Motor neuron (in vitro differentiated cells): ENCODE data around the gene IKZF3. TPM values are rescaled to one million over a fixed set of nuclear protein-coding genes. Genes with fewer than 3 reads are reported as not detected.
"Not testable (repeated sequence)": the region's sequence is repeated elsewhere in the genome, so short reads cannot be mapped to it uniquely, and the experiment has no call there.

Experiments
- ATAC-seq, 8 experiments: fragments of 200-7000 bp; cut with Tn5 transposase; replicated peaks in 6 of 8; 2 replicates each; pipeline ENCODE4 v1.8.0; 2021; ENCODE audit warnings: mild to moderate bottlenecking in 8 of 8, moderate library complexity in 8 of 8
- H3K27ac ChIP-seq, 2 donors: fragments of 250-450 bp; sonication (Bioruptor Pico); 2 replicates each; pipeline ENCODE4 v1.9.0; 2021; ENCODE audit warnings: antibody characterized with exemption in 2 of 2, mild to moderate bottlenecking in 2 of 2, moderate library complexity in 1 of 2
- H3K4me1 ChIP-seq, 2 donors: fragments of 250-450 bp; sonication (Bioruptor Pico); replicated peaks in 1 of 2; 2 replicates each; pipeline ENCODE4 v1.6.1; 2021; ENCODE audit warnings: antibody characterized with exemption in 2 of 2, mild to moderate bottlenecking in 2 of 2, moderate library complexity in 1 of 2
- H3K4me3 ChIP-seq, 5 donors: fragments of 250-450 bp; sonication (Bioruptor Pico); 2 replicates each; pipeline ENCODE4 v1.9.0; 2021; ENCODE audit warnings: antibody characterized with exemption in 5 of 5, mild to moderate bottlenecking in 5 of 5, moderate library complexity in 4 of 5
- WGBS, 10 experiments: fragments of 450-650 bp; shearing (Covaris generic); methylation state at CpG; one replicate each; pipeline ENCODE4 v1.0.0; 2022; 5-methylcytosine and 5-hydroxymethylcytosine counted together
- in situ Hi-C, 9 experiments: fragments of 400-800 bp; cut with MboI; loops; one replicate each; pipeline ENCODE4 v1.15.0; 2021; ENCODE audit warnings: low sequenced_read_pairs in 9 of 9, low pct_unique_long_range_greater_than_20kb in 2 of 9; ENCODE audit not compliant: unreplicated experiment in 9 of 9
- total RNA-seq, 8 experiments: library from RNA; unstranded; fragments of 300-600 nt; gene quantifications; 2 replicates each; pipeline versions ENCODE4 v1.2.3 to v1.2.4, GENCODE V29; 2022

The IKZF3 gene
- total RNA-seq, 8 experiments from 2014 or later, result under 0.01 to 1.7 (median 0.19) TPM; not detected in 1

GRCh38 chr17:39716073-39716818, 147.9 kb downstream of the IKZF3 start:
- 100% methylated on average over 1 to 4 of the region's 15 CpGs; no CpG with 5 or more reads in 8 of the 10 experiments for WGBS, 10 experiments

GRCh38 chr17:39715375-39716072, 148.6 kb downstream of the IKZF3 start:
- ATAC-seq, result peak in 1 of 8 experiments; percentile 12
- H3K4me1 ChIP-seq, result no peaks in the 10 kb centered on the region
- no peak overlapping the region for H3K4me3 ChIP-seq
- H3K27ac ChIP-seq, result no peak overlapping the region
- 70 to 100% (median 90%) methylated on average over 1 to 6 of the region's 18 CpGs; no CpG with 5 or more reads in 4 of the 10 experiments for WGBS, 10 experiments
- in situ Hi-C loops, result no loop called here

More at GRCh38 chr17:39716073-39716818, 147.9 kb downstream of the IKZF3 start:
- Histone ChIP-seq H3K4me1 (no peaks in the 10 kb centered on the region), H3K27ac (no peak overlapping the region), H3K4me3 (no peak overlapping the region)
- in situ Hi-C loops, result no loop called here
- no peak for ATAC-seq

GRCh38 chr17:39714234-39714633, 149.9 kb downstream of the IKZF3 start:
- in situ Hi-C loops, result no loop called here
- 81 to 100% (median 100%) methylated on average over 1 to 3 of the region's 4 CpGs; no CpG with 5 or more reads in 3 of the 10 experiments for WGBS, 10 experiments
- Histone ChIP-seq H3K4me1 (no peaks in the 10 kb centered on the region), H3K27ac (no peak overlapping the region), H3K4me3 (no peak overlapping the region)
- no peak for ATAC-seq

GRCh38 chr17:39711851-39712250, 152.3 kb downstream of the IKZF3 start:
- in situ Hi-C loops, result no loop called here
- ATAC-seq, result no peak
- Histone ChIP-seq H3K4me1 (no peaks in the 10 kb centered on the region), H3K4me3 (no peak overlapping the region), H3K27ac (no peak overlapping the region)
- 80 to 100% (median 96%) methylated on average over 1 to 5 of the region's 10 CpGs; no CpG with 5 or more reads in 5 of the 10 experiments for WGBS, 10 experiments

GRCh38 chr17:39711071-39711470, 153.0 kb downstream of the IKZF3 start:
- H3K27ac ChIP-seq, H3K4me3 ChIP-seq, in situ Hi-C loops, ATAC-seq, H3K4me1 ChIP-seq: not testable (repeated sequence)
- WGBS, 10 experiments, result 71 to 100% (median 88%) methylated on average over 1 to 10 of the region's 11 CpGs; no CpG with 5 or more reads in 2 of the 10 experiments

GRCh38 chr17:39709998-39710964, 153.8 kb downstream of the IKZF3 start:
- no peak for ATAC-seq
- in situ Hi-C loops, result no loop called here
- WGBS, 10 experiments, result 38 to 100% (median 93%) methylated on average over 1 to 13 of the region's 20 CpGs; no CpG with 5 or more reads in 1 of the 10 experiments
- no peak overlapping the region for H3K4me3 ChIP-seq
- no peaks in the 10 kb centered on the region for H3K4me1 ChIP-seq
- no peak overlapping the region for H3K27ac ChIP-seq

- H3K4me3 ChIP-seq, result no peak overlapping the region
- ATAC-seq, result no peak
- 73 to 95% (median 85%) methylated on average over 1 to 7 of the region's 14 CpGs; no CpG with 5 or more reads in 4 of the 10 experiments for WGBS, 10 experiments
- in situ Hi-C loops, result no loop called here
- no peak overlapping the region for H3K27ac ChIP-seq
- no peaks in the 10 kb centered on the region for H3K4me1 ChIP-seq
Measured at GRCh38 chr17:39709319-39709997, 154.7 kb downstream of the IKZF3 start.

Other genes starting within 250 kb of the IKZF3 start
- 1 to 10 TPM in 4 of 8 experiments, under 1 TPM in 4; 0.38 to 7.8 (median 0.91) TPM for gene PPP1R1B, start 237.4 kb downstream of the IKZF3 start, total RNA-seq
- 10 to 100 TPM; 22.8 to 39.8 (median 29.6) TPM for gene STARD3, start 227.2 kb downstream of the IKZF3 start, total RNA-seq
- gene TCAP, start 199.0 kb downstream of the IKZF3 start, total RNA-seq, result 1 to 10 TPM in 6 of 8 experiments, under 1 TPM in 2; 0.27 to 2.8 (median 1.2) TPM
- gene PNMT, start 195.9 kb downstream of the IKZF3 start, total RNA-seq, result 1 to 10 TPM in 2 of 8 experiments, under 1 TPM in 4, not detected in 2; 0.27 to 1.1 (median 0.87) TPM
- 10 to 100 TPM in 4 of 8 experiments, 1 to 10 TPM in 4; 4.6 to 16.6 (median 8.1) TPM for gene PGAP3, start 176.3 kb downstream of the IKZF3 start, total RNA-seq
- gene ERBB2, start 164.2 kb downstream of the IKZF3 start, total RNA-seq, result 10 to 100 TPM in 7 of 8 experiments, 1 to 10 TPM in 1; 7.0 to 54.7 (median 15.9) TPM
- 10 to 100 TPM; 27.2 to 59.3 (median 40.5) TPM for gene MIEN1, start 133.8 kb downstream of the IKZF3 start, total RNA-seq
- 1 to 10 TPM in 4 of 8 experiments, under 1 TPM in 1, not detected in 3; 0.83 to 2.6 (median 1.8) TPM for gene GRB7, start 126.4 kb downstream of the IKZF3 start, total RNA-seq
- gene ZPBP2, start 3.9 kb upstream of the IKZF3 start, total RNA-seq, result under 1 TPM in 1 of 8 experiments, not detected in 7; 0.14 TPM
- gene GSDMB, start 54.3 kb upstream of the IKZF3 start, total RNA-seq, result 10 to 100 TPM in 2 of 8 experiments, 1 to 10 TPM in 6; 2.9 to 12.0 (median 6.5) TPM
- gene ORMDL3, start 63.3 kb upstream of the IKZF3 start, total RNA-seq, result 100 to 1,000 TPM in 1 of 8 experiments, 10 to 100 TPM in 7; 35.8 to 101 (median 46.1) TPM
- under 1 TPM in 1 of 8 experiments, not detected in 7; 0.52 TPM for gene LRRC3C, start 63.4 kb upstream of the IKZF3 start, total RNA-seq
- gene GSDMA, start 98.7 kb upstream of the IKZF3 start, total RNA-seq, result under 1 TPM in 3 of 8 experiments, not detected in 5; 0.09 to 0.33 (median 0.17) TPM
- gene PSMD3, start 116.5 kb upstream of the IKZF3 start, total RNA-seq, result 100 to 1,000 TPM in 4 of 8 experiments, 10 to 100 TPM in 4; 71.7 to 130 (median 104) TPM
- gene CSF3, start 151.1 kb upstream of the IKZF3 start, total RNA-seq, result 1 to 10 TPM in 3 of 8 experiments, under 1 TPM in 2, not detected in 3; 0.22 to 2.2 (median 1.3) TPM
- 10 to 100 TPM; 28.3 to 75.7 (median 54.9) TPM for gene MED24, start 190.1 kb upstream of the IKZF3 start, total RNA-seq
- 10 to 100 TPM in 7 of 8 experiments, 1 to 10 TPM in 1; 7.2 to 66.4 (median 34.8) TPM for gene THRA, start 198.7 kb upstream of the IKZF3 start, total RNA-seq
- gene NR1D1, start 236.3 kb upstream of the IKZF3 start, total RNA-seq, result 10 to 100 TPM in 1 of 8 experiments, 1 to 10 TPM in 4, under 1 TPM in 3; 0.60 to 12.7 (median 2.7) TPM